Prostate gland (tissue), 2 donors: Measurements from ENCODE around the gene VAV3. TPM values are rescaled to one million over a fixed set of nuclear protein-coding genes. Genes with fewer than 3 reads are reported as not detected.

Source experiments
- DNase-seq: peaks from one replicate; pipeline ENCODE4 v3.0.0-alpha.2; 2019; ENCODE audit warnings: low spot score
- H3K27ac ChIP-seq, 2 donors: fragments of 200-600 bp; sonication (generic); 2 replicates each; pipeline ENCODE4 v1.5.1; 2017 to 2019
- H3K27me3 ChIP-seq: fragments of 200-600 bp; sonication (generic); replicated peaks from 2 replicates; pipeline ENCODE4 v1.5.1; 2019; ENCODE audit not compliant: insufficient read depth
- H3K36me3 ChIP-seq, 2 donors: fragments of 200-600 bp; sonication (generic); 1 replicate in 1 of 2; 2 replicates in 1 of 2; pipeline versions ENCODE4 v1.5.1 to v1.8.1; 2017 to 2019
- H3K4me1 ChIP-seq: fragments of 200-600 bp; sonication (generic); replicated peaks from 2 replicates; pipeline ENCODE4 v1.5.1; 2019
- H3K4me3 ChIP-seq, 2 donors: fragments of 200-600 bp; sonication (generic); 2 replicates each; pipeline ENCODE4 v1.5.1; 2017 to 2019
- H3K9me3 ChIP-seq: fragments of 200-600 bp; sonication (generic); 2 replicates; pipeline ENCODE4 v1.5.1; 2017
- CTCF ChIP-seq, 4 experiments: fragments of 200-600 bp in 2 of 4; fragments of 450-650 bp in 2 of 4; sonication (generic) in 2 of 4; IDR thresholded peaks; 1 replicate in 3 of 4; 2 replicates in 1 of 4; pipeline ENCODE4 v1.5.1; 2016 to 2019; ENCODE audit warnings: antibody characterized with exemption in 4 of 4, mild to moderate bottlenecking in 2 of 4, moderate library complexity in 2 of 4
- POLR2A ChIP-seq: fragments of 450-650 bp; IDR thresholded peaks from one replicate; pipeline ENCODE4 v1.6.1; 2016; ENCODE audit warnings: antibody characterized with exemption, mild to moderate bottlenecking
- POLR2AphosphoS5 ChIP-seq: sonication (generic); formaldehyde crosslinking; IDR thresholded peaks from one replicate; pipeline ENCODE4 v1.6.1; 2017; ENCODE audit warnings: antibody characterized with exemption
- WGBS: methylation state at CpG from one replicate; pipeline ENCODE4 v1.1.5; 2018; 5-methylcytosine and 5-hydroxymethylcytosine counted together
- intact Hi-C: fragments of 100-400 bp; cut with DNase I; formaldehyde crosslinking; loops from one replicate; pipeline ENCODE4 v1.14.2; 2022
- total RNA-seq, 2 donors: library from RNA; depleted of rRNA; stranded (reverse); fragments of >200 nt; gene quantifications; one replicate each; pipeline ENCODE4 v1.1.0, GENCODE V29; 2016

VAV3 gene
- total RNA-seq, 2 donors from 2014 or later = 14.5 TPM

DNA sequence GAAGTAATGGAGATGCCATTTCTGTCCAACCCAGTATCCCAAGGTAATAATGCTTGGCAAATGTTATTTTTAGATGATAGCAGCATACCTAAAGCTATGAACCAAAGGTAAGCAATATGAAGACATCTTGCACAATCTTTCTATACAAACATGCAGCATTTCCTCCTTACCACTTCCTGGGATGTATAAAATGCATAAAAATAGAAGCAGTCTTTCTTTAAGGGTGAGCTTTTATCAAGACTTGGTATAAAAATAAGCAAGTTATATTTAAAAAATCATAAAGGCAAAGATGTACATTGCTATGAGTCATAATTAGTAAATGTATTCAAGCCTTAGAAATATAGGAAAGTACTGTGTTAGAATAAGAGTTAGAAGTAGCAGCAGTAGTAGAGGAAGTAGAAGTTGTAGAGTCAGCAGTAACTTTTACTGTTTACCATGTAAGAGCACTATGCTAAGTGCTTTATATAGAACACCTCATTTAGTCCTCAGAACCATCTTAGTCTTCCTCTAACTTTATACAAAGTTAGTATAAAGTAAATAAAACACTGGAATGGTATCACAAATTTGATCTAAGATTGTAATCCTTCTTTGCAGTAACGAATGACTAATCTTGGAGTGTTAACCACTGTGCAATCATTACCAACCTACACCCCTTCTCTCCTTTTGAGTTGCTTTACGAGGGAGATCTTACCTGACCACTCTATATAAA lies 371.3 kb downstream of the VAV3 start:
- Histone ChIP-seq H3K4me3 (no peak overlapping the region), H3K27ac (no peak overlapping the region), H3K9me3 (no peaks in the 10 kb centered on the region), H3K4me1 (no peaks in the 10 kb centered on the region), H3K36me3 (no peaks in the 10 kb centered on the region), H3K27me3 (no peaks in the 10 kb centered on the region)
- intact Hi-C loops = no loop called here
- 22% methylated on average over 2 of the region's 2 CpGs for WGBS
- TF ChIP-seq POLR2A = no peak
- no peak for DNase-seq

- intact Hi-C loops = no loop called here
- no peak for DNase-seq
Observed at GRCh38 chr1:107590900-107591622, 373.9 kb downstream of the VAV3 start.

GRCh38 chr1:107590087-107590486 lies 374.9 kb downstream of the VAV3 start:
- H3K27me3 ChIP-seq = no peaks in the 10 kb centered on the region
- H3K4me3 ChIP-seq = no peak overlapping the region
- TF ChIP-seq CTCF (IDR thresholded peaks at IDR 0.05) = no peak
- TF ChIP-seq POLR2AphosphoS5 = no peak
- no peak for TF ChIP-seq POLR2A
- H3K36me3 ChIP-seq = no peaks in the 10 kb centered on the region
- no peaks in the 10 kb centered on the region for H3K4me1 ChIP-seq
- DNase-seq = no peak
- no peak overlapping the region for H3K27ac ChIP-seq
- no peaks in the 10 kb centered on the region for H3K9me3 ChIP-seq
- intact Hi-C loops = no loop called here

More at GRCh38 chr1:107590900-107591622, 373.9 kb downstream of the VAV3 start:
- Histone ChIP-seq H3K4me3 (no peak overlapping the region), H3K27me3 (no peaks in the 10 kb centered on the region), H3K4me1 (no peaks in the 10 kb centered on the region), H3K36me3 (no peaks in the 10 kb centered on the region), H3K9me3 (no peaks in the 10 kb centered on the region), H3K27ac (no peak overlapping the region)
- TF ChIP-seq CTCF (IDR thresholded peaks at IDR 0.05) = no peak
- no peak for TF ChIP-seq POLR2AphosphoS5
- WGBS = 89% methylated on average over 4 of the region's 4 CpGs

- 97% methylated on average over 1 of the region's 1 CpG for WGBS
- Histone ChIP-seq H3K27me3 (no peaks in the 10 kb centered on the region), H3K36me3 (no peaks in the 10 kb centered on the region), H3K9me3 (no peaks in the 10 kb centered on the region), H3K27ac (no peak overlapping the region), H3K4me3 (no peak overlapping the region), H3K4me1 (no peaks in the 10 kb centered on the region)
- no peak for DNase-seq
- intact Hi-C loops = no loop called here
- no peak for TF ChIP-seq POLR2A
- TF ChIP-seq CTCF (IDR thresholded peaks at IDR 0.05) = no peak
- TF ChIP-seq POLR2AphosphoS5 = no peak
Observed at GRCh38 chr1:107588321-107588720, 376.7 kb downstream of the VAV3 start.

GRCh38 chr1:107575226-107575625 lies 389.8 kb downstream of the VAV3 start:
- WGBS = 90% methylated on average over 3 of the region's 3 CpGs
- no peak overlapping the region for H3K27ac ChIP-seq

More at GRCh38 chr1:107575226-107575625, 389.8 kb downstream of the VAV3 start:
- no peaks in the 10 kb centered on the region for H3K27me3 ChIP-seq
- no peak for DNase-seq
- intact Hi-C loops = no loop called here
- H3K4me1 ChIP-seq = peaks cover 6% of the 10 kb centered on the region
- H3K36me3 ChIP-seq = no peaks in the 10 kb centered on the region
- TF ChIP-seq POLR2AphosphoS5 = no peak
- no peak for TF ChIP-seq POLR2A
- TF ChIP-seq CTCF (IDR thresholded peaks at IDR 0.05) = no peak
- no peaks in the 10 kb centered on the region for H3K9me3 ChIP-seq
- no peak overlapping the region for H3K4me3 ChIP-seq
